OCI-LY1 (cell line): ENCODE measurements around the gene DRC3.

ENCODE experiments used
- CTCF ChIP-seq: fragments of 200-600 bp; sonication (generic), shearing (Covaris generic); IDR thresholded peaks from 2 replicates; pipeline ENCODE4 v1.5.1; 2017; ENCODE audit warnings: mild to moderate bottlenecking, antibody characterized with exemption, low read length, moderate library complexity, mixed read lengths
- EZH2 ChIP-seq: fragments of 200-600 bp; sonication (generic), shearing (Covaris generic); IDR thresholded peaks from 2 replicates; pipeline ENCODE4 v1.8.0; 2017; ENCODE audit warnings: borderline replicate concordance, mixed run types, mild to moderate bottlenecking, antibody characterized with exemption, low read length, moderate library complexity, mixed read lengths

DNA sequence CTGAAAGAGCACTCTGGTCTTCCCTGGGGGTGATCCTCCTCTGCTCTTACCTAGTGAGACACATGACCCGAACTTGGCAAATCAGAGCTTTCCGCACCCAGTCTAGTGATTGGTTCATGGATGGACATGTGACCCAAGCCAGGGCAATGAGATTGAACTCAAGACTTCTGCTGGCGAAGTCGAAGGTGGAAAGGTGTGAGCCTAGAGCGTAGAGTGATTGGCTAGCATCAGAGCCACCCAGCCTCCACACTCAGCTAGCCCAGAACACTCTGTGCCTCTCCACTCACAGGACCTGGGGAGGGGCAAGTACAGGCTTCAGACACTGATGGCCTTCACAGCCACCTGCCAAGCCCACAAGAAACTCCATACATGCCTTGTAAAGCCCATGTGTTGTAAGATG, 48.7 kb downstream of the DRC3 start:
- TF ChIP-seq CTCF (no peak), EZH2 (no peak)
